HepG2 (cell line): ENCODE data around the gene KATNAL2. TPM values are rescaled to one million over a fixed set of nuclear protein-coding genes. Genes with fewer than 3 reads are reported as not detected.
"Not testable (repeated sequence)": the region's sequence is repeated elsewhere in the genome, so short reads cannot be mapped to it uniquely, and the experiment has no call there.

Experiments
- ATAC-seq: fragments of 200-7000 bp; cut with Tn5 transposase; 3 replicates; pipeline ENCODE4 v1.9.1; 2020; ENCODE audit warnings: mild to moderate bottlenecking, moderate library complexity
- BruUV-seq: library from RNA; stranded (reverse); fragments of 400-500 nt; replicated peaks from 2 replicates; lab custom pipeline; 2021; lab: Mats Ljungman, UMichigan
- CTCF ChIA-PET: fragments of 300-600 bp; formaldehyde crosslinking; extraction: SDS; loops from one replicate; lab custom pipeline; 2021; ENCODE audit warnings: low total read pairs, inconsistent platforms, low intra/inter-chr PET ratio; lab: Yijun Ruan, JAX
- POLR2A ChIA-PET: fragments of 350-600 bp; sonication (Branson Sonifier 250); formaldehyde crosslinking; loops from one replicate; lab custom pipeline; 2020; ENCODE audit warnings: antibody characterized with exemption, inconsistent platforms; lab: Yijun Ruan, JAX
- DNase-seq: peaks from one replicate; pipeline ENCODE4 v3.0.0-alpha.2; 2015; ENCODE audit warnings: low spot score
- FAIRE-seq: peaks from 3 replicates; lab custom pipeline; 2011; peaks lifted over from hg19 to GRCh38; lab: Jason Lieb, UNC
- H2AFZ ChIP-seq: one replicate; pipeline ENCODE4 v1.6.1; 2011; ENCODE audit warnings: low read length, inconsistent platforms
- H3K27ac ChIP-seq: fragments of 300-600 bp; 3 replicates; pipeline ENCODE4 v1.8.0; 2011; ENCODE audit warnings: mixed run types, mild to moderate bottlenecking, mixed read lengths, low read length, inconsistent platforms; ENCODE audit not compliant: insufficient read depth; ENCODE audit errors: extremely low read length
- H3K27me3 ChIP-seq, 2 experiments: fragments of 200-600 bp in 1 of 2; 2 replicates in 1 of 2; 3 replicates in 1 of 2; pipeline versions ENCODE4 v1.6.0 to v1.8.0; 2011; ENCODE audit warnings: low read length in 2 of 2, mild to moderate bottlenecking in 2 of 2, moderate library complexity in 2 of 2, inconsistent platforms in 1 of 2; ENCODE audit not compliant: insufficient read depth in 2 of 2, control insufficient read depth in 1 of 2
- H3K36me3 ChIP-seq, 2 experiments: fragments of 200-600 bp in 1 of 2; replicated peaks in 1 of 2; 2 replicates in 1 of 2; 3 replicates in 1 of 2; pipeline versions ENCODE4 v1.5.1 to v1.8.0; 2011; ENCODE audit warnings: low read length in 2 of 2, inconsistent platforms in 1 of 2; ENCODE audit not compliant: insufficient read depth in 2 of 2, control insufficient read depth in 1 of 2
- H3K4me1 ChIP-seq: 2 replicates; pipeline ENCODE4 v1.5.1; 2012; ENCODE audit warnings: low read length, inconsistent platforms; ENCODE audit not compliant: insufficient read depth
- H3K4me2 ChIP-seq: 2 replicates; pipeline ENCODE4 v1.6.0; 2011; ENCODE audit warnings: low read depth, low read length, inconsistent platforms
- H3K4me3 ChIP-seq, 3 experiments: fragments of 200-600 bp in 1 of 3; sonication (generic), shearing (Covaris generic) in 1 of 3; replicated peaks in 1 of 3; 2 replicates each; pipeline ENCODE4 v1.5.1; 2011 to 2016; ENCODE audit warnings: low read length in 3 of 3, inconsistent platforms in 2 of 3, low read depth in 2 of 3, mild to moderate bottlenecking in 2 of 3, control low read depth in 1 of 3, mixed read lengths in 1 of 3; ENCODE audit not compliant: insufficient read depth in 1 of 3
- H3K79me2 ChIP-seq: one replicate; pipeline ENCODE4 v1.6.1; 2011; ENCODE audit warnings: low read length, inconsistent platforms; ENCODE audit not compliant: insufficient read depth
- H3K9ac ChIP-seq: 2 replicates; pipeline ENCODE4 v1.6.0; 2011; ENCODE audit warnings: mild to moderate bottlenecking, low read depth, low read length, inconsistent platforms; ENCODE audit not compliant: insufficient read depth
- H3K9me3 ChIP-seq: 2 replicates; pipeline ENCODE4 v1.5.1; 2012; ENCODE audit warnings: mild to moderate bottlenecking, low read length
- H4K20me1 ChIP-seq: 2 replicates; pipeline ENCODE4 v1.6.0; 2011; ENCODE audit warnings: inconsistent platforms, mild to moderate bottlenecking, low read length, moderate library complexity; ENCODE audit not compliant: insufficient read depth
- WGBS: methylation state at CpG from one replicate; pipeline ENCODE4 v1.1.6; 2017; ENCODE audit warnings: low lambda C conversion rate; 5-methylcytosine and 5-hydroxymethylcytosine counted together
- in situ Hi-C: cut with HindIII; loops from 2 replicates; pipeline ENCODE4 v1.10.0; 2017; ENCODE audit warnings: low pct_unique_long_range_greater_than_20kb; ENCODE audit not compliant: extremely low pct_ligation_motif_present
- intact Hi-C: fragments of 100-400 bp; cut with micrococcal nuclease; formaldehyde crosslinking; loops from one replicate; pipeline ENCODE4 v1.10.0; 2022; ENCODE audit not compliant: unreplicated experiment
- polyA plus RNA-seq, 8 experiments: library from polyadenylated mRNA; depleted of rRNA in 3 of 8; stranded (reverse) in 7 of 8; unstranded in 1 of 8; fragments of >200 nt; fragmentation: Illumina TruSeq in 4 of 8; extraction: Trizol in 4 of 8; gene quantifications; 2 replicates each; pipeline versions ENCODE4 v1.2.1 to v1.2.3, GENCODE V29; 2011 to 2016; ENCODE audit warnings: low read depth in 4 of 8, missing spikeins in 1 of 8, mixed read lengths in 1 of 8; ENCODE audit not compliant: insufficient read depth in 1 of 8
- total RNA-seq, 5 experiments: library from RNA; depleted of rRNA; stranded (reverse); fragments of >200 nt; fragmentation: Illumina TruSeq; extraction: Trizol; gene quantifications; 2 replicates each; pipeline ENCODE4 v1.2.3, GENCODE V29; 2016; ENCODE audit warnings: low read depth in 1 of 5

The KATNAL2 gene
- total and polyA plus RNA-seq, 2 of the 13 experiments (the other 11 are each of a cell fraction or from before 2014, with no cell fraction given): not detected

- H3K27me3 ChIP-seq: peaks cover 3 to 27% of the 10 kb centered on the region in 2 experiments; a peak in 4 of 5 replicates
- in situ Hi-C loops, H3K9me3 ChIP-seq, FAIRE-seq, H3K4me3 ChIP-seq, H3K9ac ChIP-seq, DNase-seq, H3K4me2 ChIP-seq, H3K79me2 ChIP-seq, POLR2A ChIA-PET, BruUV-seq, intact Hi-C loops, H4K20me1 ChIP-seq, H3K27ac ChIP-seq, H3K36me3 ChIP-seq, H3K4me1 ChIP-seq, H2AFZ ChIP-seq, CTCF ChIA-PET, ATAC-seq: not testable (repeated sequence)
- WGBS: no CpG with 5 or more reads among the region's 29 CpGs
These were observed 111.3 kb downstream of the KATNAL2 start for GRCh38 chr18:47028738-47029137.

GRCh38 chr18:47029684-47030353, 112.4 kb downstream of the KATNAL2 start:
- ATAC-seq: peak; percentile 17; the same call in 2 of the 3 replicates
- intact Hi-C loops, H3K79me2 ChIP-seq, CTCF ChIA-PET, BruUV-seq, H3K27ac ChIP-seq, in situ Hi-C loops, POLR2A ChIA-PET, H2AFZ ChIP-seq, H4K20me1 ChIP-seq, H3K9ac ChIP-seq, DNase-seq, FAIRE-seq, H3K36me3 ChIP-seq, H3K4me2 ChIP-seq, H3K4me3 ChIP-seq, H3K4me1 ChIP-seq, H3K9me3 ChIP-seq: not testable (repeated sequence)
- WGBS: no CpG with 5 or more reads among the region's 55 CpGs
- H3K27me3 ChIP-seq: peaks cover 3 to 35% of the 10 kb centered on the region in 2 experiments

DNA sequence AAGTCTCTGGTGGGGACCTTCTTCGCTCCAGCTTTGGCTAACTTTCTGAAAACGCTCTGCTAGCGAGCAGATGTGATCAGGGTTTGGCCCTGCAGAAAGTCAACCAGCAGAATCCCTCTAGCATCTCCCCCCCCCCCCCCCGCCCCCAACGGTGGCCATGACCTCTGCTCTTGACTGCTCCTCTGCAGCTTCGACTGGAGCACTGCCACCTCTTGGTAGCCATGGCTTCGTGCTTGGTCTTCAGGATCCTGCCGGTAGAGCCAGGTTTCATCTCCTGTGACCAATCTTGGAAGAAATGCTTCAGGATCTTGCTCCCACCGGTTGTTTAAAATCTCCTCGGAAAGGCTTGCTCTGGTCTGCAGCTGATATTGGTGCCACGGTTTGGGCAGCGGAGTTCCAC, 113.5 kb downstream of the KATNAL2 start:
- BruUV-seq, H4K20me1 ChIP-seq, intact Hi-C loops, H3K4me3 ChIP-seq, H3K9ac ChIP-seq, in situ Hi-C loops, H3K9me3 ChIP-seq, H3K4me2 ChIP-seq, H3K27ac ChIP-seq, DNase-seq, H3K79me2 ChIP-seq, CTCF ChIA-PET, POLR2A ChIA-PET, FAIRE-seq, H3K4me1 ChIP-seq, H2AFZ ChIP-seq, H3K36me3 ChIP-seq: not testable (repeated sequence)
- ATAC-seq: peak; percentile 56
- H3K27me3 ChIP-seq: peaks cover 3 to 38% of the 10 kb centered on the region in 2 experiments
- 17% methylated on average over 2 of the region's 12 CpGs for WGBS
